HL-60 (cell line): ENCODE results near the gene RGL1.

ENCODE experiments used
- DNase-seq, 2 experiments: peaks; one replicate each; pipeline ENCODE4 v3.0.0-alpha.2; 2010 to 2020; ENCODE audit warnings: low read depth in 1 of 2, low spot score in 1 of 2
- H3K27ac ChIP-seq: fragments of 250-450 bp; sonication (Bioruptor Pico); replicated peaks from 2 replicates; pipeline ENCODE4 v1.5.1; 2020; ENCODE audit warnings: mild to moderate bottlenecking, moderate library complexity
- H3K27me3 ChIP-seq: fragments of 250-450 bp; sonication (Bioruptor Pico); 2 replicates; pipeline ENCODE4 v1.5.1; 2021; ENCODE audit warnings: mild to moderate bottlenecking, moderate library complexity; ENCODE audit not compliant: insufficient read depth, poor library complexity, severe bottlenecking
- H3K4me3 ChIP-seq: replicated peaks from 2 replicates; pipeline ENCODE4 v1.5.1; 2011; ENCODE audit warnings: mild to moderate bottlenecking, control low read depth, low read length; ENCODE audit not compliant: insufficient read depth
- CTCF ChIP-seq: IDR thresholded peaks from one replicate; pipeline ENCODE4 v1.5.1; 2011; ENCODE audit warnings: low read length, control low read depth, inconsistent platforms; ENCODE audit not compliant: insufficient read depth
- GABPA ChIP-seq: IDR thresholded peaks from 2 replicates; pipeline ENCODE4 v1.6.1; 2012; ENCODE audit warnings: low read depth
- POLR2AphosphoS5 ChIP-seq: IDR thresholded peaks from 2 replicates; pipeline ENCODE4 v1.6.1; 2012; ENCODE audit warnings: low read depth
- REST ChIP-seq: IDR thresholded peaks from 2 replicates; pipeline ENCODE4 v1.6.1; 2012; ENCODE audit warnings: low read depth; ENCODE audit not compliant: insufficient replicate concordance
- SPI1 ChIP-seq: IDR thresholded peaks from 2 replicates; pipeline ENCODE4 v1.6.1; 2012; ENCODE audit warnings: low read depth, mild to moderate bottlenecking, borderline replicate concordance

RGL1 gene

GRCh38 chr1:183922197-183922596 is 117.3 kb downstream of the RGL1 start:
- Histone ChIP-seq H3K27me3 (no peaks in the 10 kb centered on the region), H3K4me3 (no peak overlapping the region), H3K27ac (no peak overlapping the region)
- DNase-seq: no peak
- no peak for TF ChIP-seq CTCF
- TF ChIP-seq GABPA: no peak
- TF ChIP-seq REST: no peak

GRCh38 chr1:183925947-183926346 is 121.0 kb downstream of the RGL1 start:
- Histone ChIP-seq H3K4me3 (no peak overlapping the region), H3K27ac (no peak overlapping the region), H3K27me3 (no peaks in the 10 kb centered on the region)
- DNase-seq: no peak
- no peak for TF ChIP-seq GABPA

- TF ChIP-seq POLR2AphosphoS5 (no peak), GABPA (no peak), SPI1 (no peak), REST (no peak), CTCF (no peak)
- Histone ChIP-seq H3K27me3 (no peaks in the 10 kb centered on the region), H3K27ac (no peak overlapping the region), H3K4me3 (no peak overlapping the region)
- DNase-seq: no peak
These were observed 122.1 kb downstream of the RGL1 start for GRCh38 chr1:183926983-183927382.

- no peak overlapping the region for H3K27ac ChIP-seq
- H3K4me3 ChIP-seq: no peak overlapping the region
- H3K27me3 ChIP-seq: no peaks in the 10 kb centered on the region
- TF ChIP-seq POLR2AphosphoS5: no peak
- TF ChIP-seq GABPA: no peak
- TF ChIP-seq REST: no peak
- no peak for TF ChIP-seq CTCF
- TF ChIP-seq SPI1: no peak
- no peak for DNase-seq
These were observed 126.8 kb downstream of the RGL1 start for GRCh38 chr1:183931646-183932271.
